GM21367 (cell line): ENCODE data around the gene MGAT2.
"Not testable (repeated sequence)": the region's sequence is repeated elsewhere in the genome, so short reads cannot be mapped to it uniquely, and the experiment has no call there.

ENCODE experiments used
- ATAC-seq: cut with Tn5 transposase; IDR thresholded peaks from one replicate; pipeline ENCODE4 v1.9.1; 2021; ENCODE audit not compliant: unreplicated experiment

The MGAT2 gene

GRCh38 chr14:49620182-49621113 lies at the start of gene MGAT2, which contains the start of gene RPL36AL:
TSS of gene MGAT2 (plus strand) at chr14:49620799. CDS start at chr14:49621269, 470 bp downstream.
TSS of gene RPL36AL (minus strand) at chr14:49620626. CDS start at chr14:49619104, 1,522 bp downstream.
- peak; percentile 91 for ATAC-seq

DNA sequence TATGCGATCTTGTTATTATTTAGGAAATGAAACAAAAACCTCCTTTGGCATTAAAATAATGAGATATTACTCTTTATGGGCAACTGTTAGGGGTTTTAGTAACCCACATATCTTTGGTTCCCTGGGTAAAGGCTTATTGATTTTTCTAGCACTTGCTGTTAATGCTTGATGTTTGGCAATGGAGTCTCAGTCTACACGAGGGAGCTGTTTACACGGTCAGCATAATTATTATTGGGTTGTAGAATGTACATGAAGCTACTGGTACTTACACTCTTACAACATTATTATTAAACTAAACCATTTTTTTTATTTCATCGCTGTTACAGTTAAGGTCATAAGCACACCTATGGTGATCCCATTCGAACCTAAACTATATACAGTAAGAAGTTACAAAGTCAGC lies 46.6 kb upstream of the MGAT2 start:
- ATAC-seq = no peak

DNA sequence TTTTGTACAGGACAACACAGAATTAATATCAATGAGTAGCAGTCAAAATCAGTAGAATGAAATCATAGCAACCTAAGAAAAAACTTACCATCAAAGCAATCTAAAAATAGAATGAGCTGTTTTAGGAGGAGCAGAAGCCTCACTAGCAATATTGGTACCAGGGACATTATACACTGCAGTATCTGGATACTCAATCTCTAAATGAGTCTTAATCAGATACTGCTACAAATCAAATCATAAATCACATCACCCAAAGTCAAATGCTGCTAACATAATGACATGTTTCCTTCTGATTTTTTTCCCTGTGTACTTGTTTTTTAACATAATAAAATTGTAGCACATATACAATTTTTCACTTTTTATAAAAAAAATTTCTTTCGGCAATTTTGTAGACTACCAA lies 42.5 kb upstream of the MGAT2 start:
- ATAC-seq = no peak

DNA sequence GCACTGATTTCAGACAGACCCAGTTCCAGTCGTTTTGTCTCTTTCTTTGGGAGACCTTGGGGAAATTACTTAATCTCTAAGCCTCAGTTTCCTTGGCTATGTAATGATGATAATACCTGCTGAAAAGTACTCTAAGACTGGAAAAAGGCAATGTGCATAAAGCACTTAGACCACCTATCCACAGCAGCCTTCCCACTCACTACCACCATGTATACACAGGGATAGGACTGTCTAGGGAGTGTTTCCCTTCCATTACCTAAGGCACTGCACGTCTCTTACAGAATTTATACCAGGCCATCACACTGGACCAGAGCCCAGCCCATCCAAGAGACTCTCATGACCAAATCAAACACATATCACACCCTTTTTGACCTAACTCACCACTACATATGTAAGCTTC lies 40.8 kb upstream of the MGAT2 start:
- no peak for ATAC-seq

GRCh38 chr14:49581209-49582112 lies 39.1 kb upstream of the MGAT2 start:
- ATAC-seq = no peak

DNA sequence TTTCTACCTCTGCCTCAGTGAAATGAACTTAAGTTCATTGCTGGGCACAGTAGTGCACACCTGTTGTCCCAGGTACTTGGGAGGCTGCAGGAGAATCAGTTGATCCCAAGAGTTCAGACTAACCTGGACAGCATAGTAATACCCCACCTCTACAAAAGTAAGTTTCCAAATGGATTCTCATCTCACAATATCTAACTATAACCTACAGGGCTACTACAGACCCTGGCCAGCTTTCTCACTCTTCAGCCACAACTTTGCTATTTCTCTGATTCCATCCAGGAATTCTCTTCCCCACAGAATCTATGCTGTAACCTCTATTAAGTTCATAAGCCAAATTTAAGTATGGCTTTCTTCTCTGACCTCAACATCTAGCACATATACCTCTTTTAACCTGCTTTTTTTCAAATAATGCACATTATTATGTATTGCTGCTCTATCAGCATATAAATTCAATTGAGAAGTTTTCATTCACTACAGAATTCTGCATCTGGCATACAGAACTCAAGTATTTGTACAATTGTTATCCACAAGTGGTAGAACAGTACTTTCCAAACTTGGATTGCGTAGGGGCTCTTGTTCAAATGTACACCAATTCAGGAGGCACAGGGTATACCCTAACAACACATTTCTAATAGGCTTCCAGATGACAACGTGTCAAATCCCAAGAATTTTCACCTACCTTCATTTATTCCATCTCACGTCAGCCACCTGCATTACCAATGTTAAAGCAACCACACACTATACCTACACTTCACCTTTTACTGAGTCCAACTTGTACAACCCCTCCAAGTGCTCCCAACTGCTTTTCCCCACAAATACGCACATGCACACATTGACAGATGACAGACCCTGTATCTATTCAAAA lies 38.3 kb upstream of the MGAT2 start:
- no peak for ATAC-seq

GRCh38 chr14:49583629-49584028 lies 37.0 kb upstream of the MGAT2 start:
- no peak for ATAC-seq

GRCh38 chr14:49584058-49584457 lies 36.5 kb upstream of the MGAT2 start:
- no peak for ATAC-seq

- ATAC-seq = not testable (repeated sequence)
Measured at GRCh38 chr14:49584981-49585640, 35.5 kb upstream of the MGAT2 start.

DNA sequence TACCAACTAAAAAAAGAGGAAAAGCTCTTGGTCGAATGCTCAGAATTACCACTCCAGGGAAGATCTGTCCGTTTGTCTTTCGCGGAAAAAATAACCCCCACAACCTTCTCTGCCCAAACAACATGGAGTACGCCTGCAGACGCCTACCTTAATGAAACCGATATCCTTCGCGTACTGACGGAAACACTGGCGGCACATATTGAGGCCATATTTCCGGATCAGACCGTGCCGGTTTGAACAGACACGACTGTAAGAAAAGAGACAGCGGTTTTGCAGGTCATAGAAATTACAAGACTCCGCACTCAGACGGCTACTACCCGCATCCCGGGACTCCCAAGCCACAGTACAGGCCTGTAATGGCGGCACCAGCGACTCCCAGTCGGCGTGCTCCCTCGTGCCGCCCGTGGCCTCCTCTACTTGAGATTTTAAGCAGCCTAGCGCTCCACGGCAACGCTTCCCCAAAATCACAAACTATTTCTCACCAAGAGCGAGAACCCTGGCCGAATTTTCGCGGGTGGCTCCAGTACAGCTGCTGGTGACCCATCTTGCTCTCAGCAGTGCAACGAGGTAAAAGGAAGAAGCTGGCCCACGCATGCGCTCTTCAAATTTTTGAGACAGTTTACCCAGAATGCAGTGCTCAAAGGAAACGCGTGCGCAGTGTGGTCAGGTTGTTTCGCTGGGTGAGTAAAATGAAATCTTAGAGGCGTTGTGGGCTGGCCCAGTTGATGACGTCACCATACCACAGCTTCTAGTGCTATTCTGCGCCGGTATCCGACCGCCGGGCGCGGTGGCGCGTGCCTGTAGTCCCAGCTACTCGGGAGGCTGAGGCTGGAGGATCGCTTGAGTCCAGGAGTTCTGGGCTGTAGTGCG lies 34.6 kb upstream of the MGAT2 start, which contains the start of gene RPS29:
Gene RPS29, minus strand, starts transcription at position 578 of the 870 bp plus-strand sequence. Its CDS starts 34 bp downstream, at position 544.
- ATAC-seq = peak; percentile 89

- peak; percentile 26 for ATAC-seq
Measured at GRCh38 chr14:49586673-49587460, 33.7 kb upstream of the MGAT2 start.

DNA sequence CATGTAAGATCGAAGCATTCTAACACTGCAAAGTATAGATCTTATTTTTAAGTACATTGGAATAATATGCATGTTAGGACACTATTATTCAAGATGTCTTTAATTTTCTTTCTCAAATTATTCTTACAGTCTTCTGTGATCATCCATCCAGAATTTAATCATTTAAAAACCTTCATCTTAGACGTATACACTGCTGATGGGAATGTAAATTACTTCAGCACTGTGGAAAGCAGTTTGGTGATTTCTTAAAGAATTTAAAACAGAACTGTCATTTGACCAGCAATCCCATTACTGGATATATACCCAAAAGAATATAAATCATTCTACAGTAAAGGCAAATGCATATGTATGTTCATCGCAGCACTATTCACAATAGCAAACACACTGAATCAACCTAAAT lies 31.2 kb upstream of the MGAT2 start:
- no peak for ATAC-seq

DNA sequence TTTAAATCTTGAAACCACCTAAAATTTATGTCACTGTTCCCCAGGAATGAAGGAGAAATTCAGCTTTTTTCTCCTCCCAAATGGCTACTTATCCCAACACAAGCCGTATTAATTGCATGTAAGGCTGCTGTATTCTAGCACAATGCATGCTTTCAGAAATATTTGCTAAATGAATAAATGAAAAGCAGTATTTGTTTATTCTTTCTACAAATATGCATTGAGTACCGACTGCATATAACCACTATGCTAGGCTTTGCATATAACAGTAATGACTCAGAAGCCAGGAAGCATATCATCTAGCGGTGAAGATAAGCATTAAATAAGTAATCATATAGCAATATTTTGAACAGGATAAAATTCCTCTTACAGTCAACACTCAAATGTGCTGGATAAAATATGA lies 27.6 kb upstream of the MGAT2 start:
- ATAC-seq = no peak

GRCh38 chr14:49594347-49595091 lies 26.1 kb upstream of the MGAT2 start:
- ATAC-seq = no peak

DNA sequence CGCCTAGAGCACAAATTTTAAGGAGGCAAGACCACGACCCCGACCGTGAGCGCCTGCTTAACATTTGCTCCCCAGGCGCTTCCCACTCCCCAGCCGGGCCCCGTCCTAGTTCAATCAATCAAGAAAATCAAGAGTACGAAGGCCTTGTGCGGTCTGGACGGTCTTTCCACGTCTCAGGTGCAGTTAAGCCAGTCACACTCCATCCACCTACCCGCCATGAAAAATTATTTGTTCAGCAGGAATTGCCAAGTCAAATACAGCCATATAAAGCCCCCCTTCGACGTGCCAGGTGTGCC lies 22.5 kb upstream of the MGAT2 start:
- ATAC-seq = peak; percentile 2

GRCh38 chr14:49598485-49599300 lies 21.9 kb upstream of the MGAT2 start, which contains the start of gene LRR1:
TSS of gene LRR1 (plus strand) at chr14:49598940. CDS start at chr14:49599021, 81 bp downstream.
- ATAC-seq = peak; percentile 40

GRCh38 chr14:49607583-49607982 lies 13.0 kb upstream of the MGAT2 start:
- ATAC-seq = no peak
